ENCODE results near the gene BICDL1.

Gene BICDL1

DNA sequence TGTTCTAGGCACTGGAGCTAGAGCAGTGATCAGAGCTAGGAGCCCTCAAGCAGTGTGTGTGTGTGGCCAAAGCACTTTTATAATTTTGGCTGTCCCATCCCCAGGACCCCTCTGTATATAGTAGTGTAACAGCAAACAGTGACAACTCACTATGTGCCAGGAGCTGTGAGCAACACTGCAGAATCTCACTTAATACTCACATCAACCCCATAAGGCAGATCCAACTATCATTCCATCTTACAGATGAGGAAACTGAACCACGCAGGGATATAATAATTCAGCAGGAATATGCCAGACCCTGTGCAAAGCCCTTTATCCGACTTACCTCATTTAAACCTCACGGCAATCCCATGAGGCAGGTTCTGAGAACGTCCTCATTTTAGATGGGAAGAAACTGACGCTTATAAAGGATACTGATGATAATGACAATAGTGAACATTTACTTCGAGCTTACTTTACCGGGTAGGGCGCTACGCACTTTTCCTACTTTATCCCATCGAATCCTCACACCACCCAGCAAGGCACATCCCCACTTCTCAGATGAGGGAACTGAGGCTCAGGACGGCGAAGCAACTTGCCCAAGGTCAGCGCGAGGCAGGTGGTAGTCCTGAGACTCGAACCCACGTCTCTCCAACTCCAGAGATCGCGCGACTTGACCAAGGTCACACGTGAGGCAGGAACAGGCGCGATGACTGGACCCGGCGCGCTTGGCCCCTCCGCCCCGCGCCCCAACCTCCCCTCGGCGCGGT, 126.8 kb downstream of the BICDL1 start:
- TF ChIP-seq, protein P1, sequence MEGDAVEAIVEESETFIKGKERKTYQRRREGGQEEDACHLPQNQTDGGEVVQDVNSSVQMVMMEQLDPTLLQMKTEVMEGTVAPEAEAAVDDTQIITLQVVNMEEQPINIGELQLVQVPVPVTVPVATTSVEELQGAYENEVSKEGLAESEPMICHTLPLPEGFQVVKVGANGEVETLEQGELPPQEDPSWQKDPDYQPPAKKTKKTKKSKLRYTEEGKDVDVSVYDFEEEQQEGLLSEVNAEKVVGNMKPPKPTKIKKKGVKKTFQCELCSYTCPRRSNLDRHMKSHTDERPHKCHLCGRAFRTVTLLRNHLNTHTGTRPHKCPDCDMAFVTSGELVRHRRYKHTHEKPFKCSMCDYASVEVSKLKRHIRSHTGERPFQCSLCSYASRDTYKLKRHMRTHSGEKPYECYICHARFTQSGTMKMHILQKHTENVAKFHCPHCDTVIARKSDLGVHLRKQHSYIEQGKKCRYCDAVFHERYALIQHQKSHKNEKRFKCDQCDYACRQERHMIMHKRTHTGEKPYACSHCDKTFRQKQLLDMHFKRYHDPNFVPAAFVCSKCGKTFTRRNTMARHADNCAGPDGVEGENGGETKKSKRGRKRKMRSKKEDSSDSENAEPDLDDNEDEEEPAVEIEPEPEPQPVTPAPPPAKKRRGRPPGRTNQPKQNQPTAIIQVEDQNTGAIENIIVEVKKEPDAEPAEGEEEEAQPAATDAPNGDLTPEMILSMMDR (IDR thresholded peaks at IDR 0.05) = no peak

DNA sequence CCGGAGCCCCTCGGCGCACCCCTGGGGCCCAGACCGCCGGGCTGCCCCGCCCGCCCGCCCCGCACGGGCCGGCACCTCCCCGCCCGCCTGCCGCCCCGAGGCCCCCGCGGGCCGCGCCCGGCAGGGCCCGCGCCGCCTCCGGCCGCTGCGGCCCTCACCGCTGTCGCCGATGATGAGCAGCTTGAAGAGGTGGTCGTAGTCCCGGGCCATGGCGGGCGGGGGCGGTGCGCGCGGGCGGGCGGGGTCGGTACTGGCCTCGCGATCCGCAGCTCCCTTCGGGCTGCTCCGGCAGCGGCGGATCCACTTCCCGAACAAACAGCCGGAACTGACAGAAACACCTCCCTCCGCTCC, 127.4 kb downstream of the BICDL1 start, which contains the start of gene RAB35:
RAB35 (minus strand) TSS at position 313 of the 351 bp plus-strand sequence; CDS start at position 210, 103 bp downstream.
- TF ChIP-seq, protein P1 (IDR thresholded peaks at IDR 0.05) = no peak

DNA sequence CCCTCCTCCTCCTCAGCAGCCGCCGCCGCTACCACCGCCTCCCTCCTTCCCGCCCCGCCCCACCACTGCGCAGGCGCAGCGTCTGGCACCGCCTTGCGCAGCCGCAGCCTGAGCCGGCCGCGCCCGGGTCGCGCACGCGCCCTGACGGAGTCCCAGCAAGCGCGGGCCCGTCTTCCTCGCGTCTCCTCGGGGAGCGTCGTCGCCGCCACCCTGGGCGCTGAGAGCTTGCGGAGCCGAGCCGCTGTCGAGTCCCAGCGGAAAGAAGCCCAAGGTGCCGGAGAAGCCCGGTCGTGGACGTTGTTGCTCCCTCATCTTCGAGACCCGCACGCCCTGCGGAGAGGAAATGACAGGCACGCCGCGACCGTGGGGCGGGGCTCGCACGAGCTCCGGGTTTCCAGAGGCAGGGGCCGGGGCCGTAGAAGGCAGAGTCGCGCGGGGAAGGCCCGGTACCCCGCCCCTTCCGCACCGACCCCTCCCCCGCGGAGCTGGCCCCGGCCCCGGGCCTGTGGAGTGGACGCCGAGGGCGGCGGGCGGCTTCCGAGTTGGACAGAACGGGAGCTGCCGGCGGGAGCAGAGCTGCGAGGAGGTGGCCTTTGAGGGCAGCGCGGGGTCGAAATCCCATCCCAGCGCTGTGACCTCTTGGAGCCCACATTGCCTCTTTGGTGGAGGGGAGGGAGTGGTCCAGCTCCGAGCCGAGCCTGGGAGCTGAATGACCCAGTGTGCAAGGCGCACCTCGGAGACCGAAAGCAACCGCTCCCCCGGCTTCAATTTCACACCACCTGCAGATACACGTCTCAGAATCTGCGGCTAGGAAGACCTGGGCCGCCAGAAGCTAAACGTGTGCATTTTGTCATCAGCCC, 128.0 kb downstream of the BICDL1 start:
- TF ChIP-seq, protein P1 (IDR thresholded peaks at IDR 0.05) = no peak

DNA sequence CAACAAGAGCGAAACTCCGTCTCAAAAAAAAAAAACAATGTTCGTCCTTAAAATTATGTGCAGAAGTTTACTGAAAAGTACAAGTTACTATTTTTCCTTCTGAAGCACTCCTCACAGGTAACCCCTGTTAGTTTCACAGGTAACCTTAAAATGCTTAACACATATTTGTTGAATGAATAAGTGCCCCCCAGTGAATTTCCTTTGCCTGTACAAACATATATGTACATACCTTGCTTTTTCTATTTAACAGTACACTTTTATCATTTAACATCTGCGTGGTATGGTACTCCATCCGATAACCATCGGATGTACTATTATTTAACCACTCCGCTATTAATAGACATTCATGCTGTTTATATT, 128.9 kb downstream of the BICDL1 start:
- TF ChIP-seq, protein P1 (IDR thresholded peaks at IDR 0.05) = no peak

DNA sequence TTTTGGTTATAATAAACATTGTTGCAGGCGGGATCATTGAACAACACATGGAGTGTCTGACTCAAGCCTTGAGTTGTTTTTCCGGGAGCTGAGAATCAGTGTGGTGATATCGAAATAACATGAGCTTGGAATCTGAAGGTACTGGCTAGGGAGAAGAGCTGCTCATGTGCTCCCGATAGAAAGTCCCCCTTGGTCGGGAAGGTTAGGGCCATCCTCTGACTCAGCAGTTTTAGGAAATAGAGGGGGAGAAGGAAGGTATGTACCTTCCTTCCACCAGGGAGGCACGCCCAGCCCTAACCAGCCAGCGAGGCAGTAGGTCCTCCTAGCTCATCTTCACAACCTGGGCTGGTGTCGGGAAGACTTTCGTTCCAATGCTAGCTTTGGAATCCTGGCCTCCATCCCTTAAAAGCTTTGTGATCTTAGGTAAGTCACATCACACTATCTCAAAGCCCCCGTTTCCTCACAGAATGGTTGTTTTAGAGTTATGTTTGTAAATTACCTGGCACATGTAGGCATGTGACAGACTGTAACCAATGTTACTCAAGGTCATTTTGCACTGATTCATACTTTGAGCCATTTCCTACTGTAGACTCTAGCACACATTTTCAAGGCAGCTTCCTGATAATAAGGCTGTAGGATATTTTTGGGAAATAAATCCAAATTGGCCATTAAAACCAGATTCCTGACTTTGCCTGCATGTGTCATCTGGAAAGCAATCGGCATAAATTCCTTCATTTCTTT, 129.5 kb downstream of the BICDL1 start:
- TF ChIP-seq, protein P1 (IDR thresholded peaks at IDR 0.05) = no peak

DNA sequence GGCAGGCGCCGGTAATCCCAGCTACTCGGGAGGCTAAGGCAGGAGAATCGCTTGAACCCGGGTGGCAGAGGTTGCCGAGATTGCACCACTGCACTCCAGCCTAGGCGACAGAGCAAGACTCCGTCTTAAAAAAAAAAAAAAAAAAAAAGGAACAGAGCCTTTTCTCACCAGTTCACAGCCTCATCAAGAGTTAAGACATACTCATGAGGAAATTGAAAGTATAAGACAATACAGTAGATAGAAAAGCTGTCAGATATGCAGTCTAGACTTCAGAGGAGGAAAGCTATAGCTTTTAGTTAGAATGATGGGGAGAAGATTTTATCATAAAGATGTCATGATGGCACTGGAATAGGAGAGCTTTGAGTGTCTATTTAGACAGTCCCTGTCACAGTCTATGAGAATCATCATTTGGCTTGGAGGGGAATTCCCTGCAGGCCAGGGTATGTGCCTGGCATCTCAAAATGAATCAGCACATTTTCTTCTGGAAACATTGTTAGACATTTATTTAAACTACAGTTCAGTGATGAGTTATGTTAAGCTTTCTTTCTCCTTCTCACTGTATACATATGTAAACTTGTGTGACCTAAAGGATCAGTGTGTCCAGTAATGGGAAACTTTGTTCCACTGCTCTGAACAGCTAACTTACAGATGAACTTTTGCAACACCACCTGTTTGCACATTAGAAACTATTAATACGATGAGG, 130.4 kb downstream of the BICDL1 start:
- TF ChIP-seq, protein P1 (IDR thresholded peaks at IDR 0.05) = no peak

DNA sequence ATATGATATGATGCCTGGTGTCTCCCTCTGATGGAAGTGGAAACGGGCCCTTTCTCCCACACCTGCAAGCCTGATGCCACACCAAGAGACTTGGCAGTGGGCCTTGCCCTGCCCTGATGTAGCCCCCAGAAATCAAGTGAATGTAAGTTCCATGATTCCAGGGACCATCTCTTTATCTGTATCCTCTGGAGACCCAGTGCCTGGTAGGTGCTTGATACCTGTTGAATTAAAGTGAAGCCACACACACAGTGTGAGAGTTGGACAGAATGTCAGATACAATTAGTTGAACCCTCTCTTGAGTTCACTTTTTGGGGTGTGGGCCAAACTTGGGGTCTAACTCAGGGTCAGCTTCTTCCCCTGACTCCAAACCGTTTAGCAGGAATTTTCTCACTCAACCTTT, 132.3 kb downstream of the BICDL1 start:
- TF ChIP-seq, protein P1 (IDR thresholded peaks at IDR 0.05) = no peak

Data from LNCAP (cell line).